HepG2 (cell line): ENCODE measurements around the gene CNGA1. TPM values are rescaled to one million over a fixed set of nuclear protein-coding genes. Genes with fewer than 3 reads are reported as not detected.

Experiments used
- ASH2L ChIP-seq: fragments of 300-600, 200-600 bp; sonication (generic); IDR thresholded peaks from 2 replicates; pipeline ENCODE4 v1.7.0; 2017; ENCODE audit warnings: low read depth, mild to moderate bottlenecking, moderate library complexity, mixed read lengths, low read length; ENCODE audit not compliant: insufficient read length
- EP300 ChIP-seq, 3 experiments: sonication (generic) in 1 of 3; formaldehyde crosslinking in 1 of 3; IDR thresholded peaks; 2 replicates each; pipeline versions ENCODE4 v1.5.1 to v1.6.1; 2011 to 2020; ENCODE audit warnings: low read depth in 2 of 3, low read length in 2 of 3, borderline replicate concordance in 1 of 3, improper control_type of control experiment in 1 of 3, mild to moderate bottlenecking in 1 of 3, missing genetic modification reagents in 1 of 3, moderate library complexity in 1 of 3
- FOXO1 ChIP-seq: sonication (generic); formaldehyde crosslinking; IDR thresholded peaks from 2 replicates; pipeline ENCODE4 v1.4.0; 2020; ENCODE audit warnings: missing genetic modification reagents
- HMG20A ChIP-seq: IDR thresholded peaks from 2 replicates; pipeline ENCODE4 v1.6.1; 2016; ENCODE audit warnings: borderline replicate concordance
- HNF4A ChIP-seq: sonication (generic); formaldehyde crosslinking; IDR thresholded peaks from 2 replicates; pipeline ENCODE4 v1.4.0; 2020; ENCODE audit warnings: missing genetic modification reagents
- KLF16 ChIP-seq, 2 experiments: sonication (generic) in 1 of 2; formaldehyde crosslinking in 1 of 2; IDR thresholded peaks; 2 replicates each; pipeline versions ENCODE4 v1.6.1 to v1.8.0; 2016 to 2023; ENCODE audit warnings: missing genetic modification reagents in 2 of 2, missing compliant biosample characterization in 1 of 2
- RELA ChIP-seq: sonication (generic); formaldehyde crosslinking; IDR thresholded peaks from 2 replicates; pipeline ENCODE4 v1.4.0; 2020; ENCODE audit warnings: missing genetic modification reagents
- TBP ChIP-seq: sonication (generic); formaldehyde crosslinking; IDR thresholded peaks from 2 replicates; pipeline ENCODE4 v1.5.0; 2020; ENCODE audit warnings: missing genetic modification reagents
- ZEB1 ChIP-seq: IDR thresholded peaks from 2 replicates; pipeline ENCODE4 v1.6.1; 2012; ENCODE audit warnings: mild to moderate bottlenecking, low read depth, inconsistent platforms; ENCODE audit not compliant: insufficient replicate concordance
- ZNF816 ChIP-seq: sonication (generic); formaldehyde crosslinking; IDR thresholded peaks from 2 replicates; pipeline ENCODE4 v1.8.0; 2022; ENCODE audit warnings: missing genetic modification reagents, mild to moderate bottlenecking, borderline replicate concordance
- polyA plus RNA-seq, 8 experiments: library from polyadenylated mRNA; depleted of rRNA in 3 of 8; stranded (reverse) in 7 of 8; unstranded in 1 of 8; fragments of >200 nt; fragmentation: Illumina TruSeq in 4 of 8; extraction: Trizol in 4 of 8; gene quantifications; 2 replicates each; pipeline versions ENCODE4 v1.2.1 to v1.2.3, GENCODE V29; 2011 to 2016; ENCODE audit warnings: low read depth in 4 of 8, missing spikeins in 1 of 8, mixed read lengths in 1 of 8; ENCODE audit not compliant: insufficient read depth in 1 of 8
- total RNA-seq, 5 experiments: library from RNA; depleted of rRNA; stranded (reverse); fragments of >200 nt; fragmentation: Illumina TruSeq; extraction: Trizol; gene quantifications; 2 replicates each; pipeline ENCODE4 v1.2.3, GENCODE V29; 2016; ENCODE audit warnings: low read depth in 1 of 5
- TF ChIP-seq, protein P1 (sequence below): sonication (generic); formaldehyde crosslinking; IDR thresholded peaks from 2 replicates; pipeline ENCODE4 v1.5.0; 2020; ENCODE audit warnings: mild to moderate bottlenecking, missing genetic modification reagents, borderline replicate concordance
- TF ChIP-seq, protein P2 (sequence below): IDR thresholded peaks from 2 replicates; pipeline ENCODE4 v1.6.1; 2016
- TF ChIP-seq, protein P3 (sequence below): IDR thresholded peaks from 2 replicates; pipeline ENCODE4 v1.6.1; 2012; ENCODE audit warnings: low read depth, low read length, improper control_type of control experiment
- TF ChIP-seq, protein P4 (sequence below): IDR thresholded peaks from 2 replicates; pipeline ENCODE4 v1.6.1; 2016
- TF ChIP-seq, protein P5 (sequence below): sonication (generic); formaldehyde crosslinking; IDR thresholded peaks from 2 replicates; pipeline ENCODE4 v1.4.0; 2020; ENCODE audit warnings: missing genetic modification reagents, borderline replicate concordance

CNGA1 gene
- total and polyA plus RNA-seq, 2 of the 13 experiments (the other 11 are each of a cell fraction or from before 2014, with no cell fraction given) = 0.22 to 0.40 TPM

DNA sequence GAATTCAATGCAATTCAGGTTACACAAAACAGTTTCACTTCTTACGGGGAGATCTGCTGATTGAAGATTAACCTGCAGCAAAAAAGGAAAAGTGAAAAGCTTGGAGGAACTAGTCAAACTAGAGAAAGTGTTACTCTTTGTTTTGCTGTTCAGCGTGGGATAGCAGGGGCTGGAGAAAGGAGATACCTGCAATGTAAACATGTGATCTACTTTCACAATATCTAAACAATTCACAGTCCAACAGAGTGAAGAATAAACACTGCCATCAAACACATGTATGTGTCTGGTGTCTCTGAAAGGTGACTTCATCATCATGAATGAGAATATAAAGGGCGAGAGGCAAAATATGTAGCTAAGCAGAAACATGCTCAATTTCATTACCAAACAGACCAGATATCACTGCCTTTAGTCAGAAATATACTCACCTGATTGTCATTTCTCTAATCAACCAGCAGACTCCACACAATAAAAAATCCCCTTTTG, 26.5 kb upstream of the CNGA1 start (continued):
- TF ChIP-seq, protein P1, sequence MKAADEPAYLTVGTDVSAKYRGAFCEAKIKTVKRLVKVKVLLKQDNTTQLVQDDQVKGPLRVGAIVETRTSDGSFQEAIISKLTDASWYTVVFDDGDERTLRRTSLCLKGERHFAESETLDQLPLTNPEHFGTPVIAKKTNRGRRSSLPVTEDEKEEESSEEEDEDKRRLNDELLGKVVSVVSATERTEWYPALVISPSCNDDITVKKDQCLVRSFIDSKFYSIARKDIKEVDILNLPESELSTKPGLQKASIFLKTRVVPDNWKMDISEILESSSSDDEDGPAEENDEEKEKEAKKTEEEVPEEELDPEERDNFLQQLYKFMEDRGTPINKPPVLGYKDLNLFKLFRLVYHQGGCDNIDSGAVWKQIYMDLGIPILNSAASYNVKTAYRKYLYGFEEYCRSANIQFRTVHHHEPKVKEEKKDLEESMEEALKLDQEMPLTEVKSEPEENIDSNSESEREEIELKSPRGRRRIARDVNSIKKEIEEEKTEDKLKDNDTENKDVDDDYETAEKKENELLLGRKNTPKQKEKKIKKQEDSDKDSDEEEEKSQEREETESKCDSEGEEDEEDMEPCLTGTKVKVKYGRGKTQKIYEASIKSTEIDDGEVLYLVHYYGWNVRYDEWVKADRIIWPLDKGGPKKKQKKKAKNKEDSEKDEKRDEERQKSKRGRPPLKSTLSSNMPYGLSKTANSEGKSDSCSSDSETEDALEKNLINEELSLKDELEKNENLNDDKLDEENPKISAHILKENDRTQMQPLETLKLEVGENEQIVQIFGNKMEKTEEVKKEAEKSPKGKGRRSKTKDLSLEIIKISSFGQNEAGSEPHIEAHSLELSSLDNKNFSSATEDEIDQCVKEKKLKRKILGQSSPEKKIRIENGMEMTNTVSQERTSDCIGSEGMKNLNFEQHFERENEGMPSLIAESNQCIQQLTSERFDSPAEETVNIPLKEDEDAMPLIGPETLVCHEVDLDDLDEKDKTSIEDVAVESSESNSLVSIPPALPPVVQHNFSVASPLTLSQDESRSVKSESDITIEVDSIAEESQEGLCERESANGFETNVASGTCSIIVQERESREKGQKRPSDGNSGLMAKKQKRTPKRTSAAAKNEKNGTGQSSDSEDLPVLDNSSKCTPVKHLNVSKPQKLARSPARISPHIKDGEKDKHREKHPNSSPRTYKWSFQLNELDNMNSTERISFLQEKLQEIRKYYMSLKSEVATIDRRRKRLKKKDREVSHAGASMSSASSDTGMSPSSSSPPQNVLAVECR (CRISPR knock-in tag) = peak; percentile 44; the same call in 1 of the 2 replicates
- TF ChIP-seq, protein P2, sequence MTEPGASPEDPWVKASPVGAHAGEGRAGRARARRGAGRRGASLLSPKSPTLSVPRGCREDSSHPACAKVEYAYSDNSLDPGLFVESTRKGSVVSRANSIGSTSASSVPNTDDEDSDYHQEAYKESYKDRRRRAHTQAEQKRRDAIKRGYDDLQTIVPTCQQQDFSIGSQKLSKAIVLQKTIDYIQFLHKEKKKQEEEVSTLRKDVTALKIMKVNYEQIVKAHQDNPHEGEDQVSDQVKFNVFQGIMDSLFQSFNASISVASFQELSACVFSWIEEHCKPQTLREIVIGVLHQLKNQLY (CRISPR knock-in tag) = peak; percentile 51; the same call in 1 of the 2 replicates
- TF ChIP-seq ZEB1 (peak; percentile 27), HNF4A (CRISPR knock-in tag) (peak; percentile 72), HMG20A (CRISPR knock-in tag) (peak; percentile 84; the same call in 1 of the 2 replicates), RELA (CRISPR knock-in tag) (no peak), ASH2L (peak; percentile 58), EP300 (IDR thresholded peaks at IDR 0.05; ENCODE audit: low read depth in 2 of 2, low read length in 2 of 2) (peak in 1 of 2 experiments; percentile 75; a peak in 2 of 4 replicates), EP300 (CRISPR knock-in tag; IDR thresholded peaks at IDR 0.05; ENCODE audit: borderline replicate concordance) (no peak), FOXO1 (CRISPR knock-in tag) (peak; percentile 78), ZNF816 (CRISPR knock-in tag) (peak; percentile 45; the same call in 1 of the 2 replicates), TBP (CRISPR knock-in tag) (no peak), KLF16 (CRISPR knock-in tag; IDR thresholded peaks at IDR 0.05) (0 out of 4 replicates have a peak, but pooled peaks of 1 of the 2 experiments have one; percentile 47)
- TF ChIP-seq, protein P3, sequence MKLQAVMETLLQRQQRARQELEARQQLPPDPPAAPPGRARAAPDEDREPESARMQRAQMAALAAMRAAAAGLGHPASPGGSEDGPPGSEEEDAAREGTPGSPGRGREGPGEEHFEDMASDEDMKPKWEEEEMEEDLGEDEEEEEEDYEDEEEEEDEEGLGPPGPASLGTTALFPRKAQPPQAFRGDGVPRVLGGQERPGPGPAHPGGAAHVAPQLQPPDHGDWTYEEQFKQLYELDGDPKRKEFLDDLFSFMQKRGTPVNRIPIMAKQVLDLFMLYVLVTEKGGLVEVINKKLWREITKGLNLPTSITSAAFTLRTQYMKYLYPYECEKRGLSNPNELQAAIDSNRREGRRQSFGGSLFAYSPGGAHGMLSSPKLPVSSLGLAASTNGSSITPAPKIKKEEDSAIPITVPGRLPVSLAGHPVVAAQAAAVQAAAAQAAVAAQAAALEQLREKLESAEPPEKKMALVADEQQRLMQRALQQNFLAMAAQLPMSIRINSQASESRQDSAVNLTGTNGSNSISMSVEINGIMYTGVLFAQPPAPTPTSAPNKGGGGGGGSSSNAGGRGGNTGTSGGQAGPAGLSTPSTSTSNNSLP = peak; percentile 87; the same call in 1 of the 2 replicates
- TF ChIP-seq, protein P4, sequence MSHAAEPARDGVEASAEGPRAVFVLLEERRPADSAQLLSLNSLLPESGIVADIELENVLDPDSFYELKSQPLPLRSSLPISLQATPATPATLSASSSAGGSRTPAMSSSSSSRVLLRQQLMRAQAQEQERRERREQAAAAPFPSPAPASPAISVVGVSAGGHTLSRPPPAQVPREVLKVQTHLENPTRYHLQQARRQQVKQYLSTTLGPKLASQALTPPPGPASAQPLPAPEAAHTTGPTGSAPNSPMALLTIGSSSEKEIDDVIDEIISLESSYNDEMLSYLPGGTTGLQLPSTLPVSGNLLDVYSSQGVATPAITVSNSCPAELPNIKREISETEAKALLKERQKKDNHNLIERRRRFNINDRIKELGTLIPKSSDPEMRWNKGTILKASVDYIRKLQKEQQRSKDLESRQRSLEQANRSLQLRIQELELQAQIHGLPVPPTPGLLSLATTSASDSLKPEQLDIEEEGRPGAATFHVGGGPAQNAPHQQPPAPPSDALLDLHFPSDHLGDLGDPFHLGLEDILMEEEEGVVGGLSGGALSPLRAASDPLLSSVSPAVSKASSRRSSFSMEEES (CRISPR knock-in tag) = peak; percentile 90
- TF ChIP-seq, protein P5, sequence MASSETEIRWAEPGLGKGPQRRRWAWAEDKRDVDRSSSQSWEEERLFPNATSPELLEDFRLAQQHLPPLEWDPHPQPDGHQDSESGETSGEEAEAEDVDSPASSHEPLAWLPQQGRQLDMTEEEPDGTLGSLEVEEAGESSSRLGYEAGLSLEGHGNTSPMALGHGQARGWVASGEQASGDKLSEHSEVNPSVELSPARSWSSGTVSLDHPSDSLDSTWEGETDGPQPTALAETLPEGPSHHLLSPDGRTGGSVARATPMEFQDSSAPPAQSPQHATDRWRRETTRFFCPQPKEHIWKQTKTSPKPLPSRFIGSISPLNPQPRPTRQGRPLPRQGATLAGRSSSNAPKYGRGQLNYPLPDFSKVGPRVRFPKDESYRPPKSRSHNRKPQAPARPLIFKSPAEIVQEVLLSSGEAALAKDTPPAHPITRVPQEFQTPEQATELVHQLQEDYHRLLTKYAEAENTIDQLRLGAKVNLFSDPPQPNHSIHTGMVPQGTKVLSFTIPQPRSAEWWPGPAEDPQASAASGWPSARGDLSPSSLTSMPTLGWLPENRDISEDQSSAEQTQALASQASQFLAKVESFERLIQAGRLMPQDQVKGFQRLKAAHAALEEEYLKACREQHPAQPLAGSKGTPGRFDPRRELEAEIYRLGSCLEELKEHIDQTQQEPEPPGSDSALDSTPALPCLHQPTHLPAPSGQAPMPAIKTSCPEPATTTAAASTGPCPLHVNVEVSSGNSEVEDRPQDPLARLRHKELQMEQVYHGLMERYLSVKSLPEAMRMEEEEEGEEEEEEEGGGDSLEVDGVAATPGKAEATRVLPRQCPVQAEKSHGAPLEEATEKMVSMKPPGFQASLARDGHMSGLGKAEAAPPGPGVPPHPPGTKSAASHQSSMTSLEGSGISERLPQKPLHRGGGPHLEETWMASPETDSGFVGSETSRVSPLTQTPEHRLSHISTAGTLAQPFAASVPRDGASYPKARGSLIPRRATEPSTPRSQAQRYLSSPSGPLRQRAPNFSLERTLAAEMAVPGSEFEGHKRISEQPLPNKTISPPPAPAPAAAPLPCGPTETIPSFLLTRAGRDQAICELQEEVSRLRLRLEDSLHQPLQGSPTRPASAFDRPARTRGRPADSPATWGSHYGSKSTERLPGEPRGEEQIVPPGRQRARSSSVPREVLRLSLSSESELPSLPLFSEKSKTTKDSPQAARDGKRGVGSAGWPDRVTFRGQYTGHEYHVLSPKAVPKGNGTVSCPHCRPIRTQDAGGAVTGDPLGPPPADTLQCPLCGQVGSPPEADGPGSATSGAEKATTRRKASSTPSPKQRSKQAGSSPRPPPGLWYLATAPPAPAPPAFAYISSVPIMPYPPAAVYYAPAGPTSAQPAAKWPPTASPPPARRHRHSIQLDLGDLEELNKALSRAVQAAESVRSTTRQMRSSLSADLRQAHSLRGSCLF (CRISPR knock-in tag) = no peak
